Activated CD8-positive, alpha-beta memory T cell treated with anti-CD3 and anti-CD28 coated beads for 36 hours (primary cell): ENCODE measurements around the gene IL1RL1. TPM values are rescaled to one million over a fixed set of nuclear protein-coding genes. Genes with fewer than 3 reads are reported as not detected.

Experiments
- CTCF ChIA-PET: fragments of 350-600 bp; sonication (Branson Sonifier 250); formaldehyde crosslinking; loops from one replicate; lab custom pipeline; 2021; ENCODE audit warnings: antibody characterized with exemption; lab: Charles Lee
- POLR2A ChIA-PET: fragments of 350-600 bp; sonication (Branson Sonifier 250); formaldehyde crosslinking; loops from one replicate; lab custom pipeline; 2021; ENCODE audit warnings: antibody characterized with exemption; lab: Charles Lee
- total RNA-seq, 2 experiments: library from RNA; stranded (reverse); gene quantifications; one replicate each; pipeline ENCODE4 v1.2.3, GENCODE V29; 2021

Gene IL1RL1
- total RNA-seq = under 1 TPM; 0.25 to 0.48 TPM

DNA sequence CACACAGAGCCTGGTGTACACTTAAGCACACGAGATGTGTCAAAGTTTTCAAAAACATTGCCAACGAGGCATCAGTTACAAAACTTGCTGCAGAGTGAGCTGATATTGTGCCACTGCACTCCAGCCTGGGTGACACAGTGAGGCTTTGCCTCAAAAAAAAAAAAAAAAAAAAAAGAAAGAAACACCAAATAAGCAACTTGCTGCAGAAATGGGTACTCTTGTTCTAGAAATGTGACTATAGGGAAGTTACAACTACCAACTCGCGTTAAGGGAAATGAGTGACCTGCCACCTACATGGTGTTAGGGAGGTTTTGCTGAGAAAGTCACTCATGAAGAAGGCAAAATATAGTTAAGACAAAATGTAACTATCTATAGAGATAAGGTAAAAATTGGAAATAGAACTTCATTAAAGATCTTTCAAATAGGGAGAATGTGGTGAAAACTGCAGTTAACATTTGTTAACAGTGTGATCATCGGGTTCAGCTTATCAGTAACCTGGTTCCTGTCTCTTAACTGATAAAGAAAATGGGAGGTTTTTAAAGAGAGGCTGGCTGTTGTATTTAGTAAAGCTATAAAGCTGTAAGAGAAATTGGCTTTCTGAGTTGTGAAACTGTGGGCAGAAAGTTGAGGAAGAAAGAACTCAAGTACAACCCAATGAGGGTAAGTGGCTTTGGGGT, at the start of gene IL1RL1:
IL1RL1 (plus strand) TSS at position 600 of the 677 bp plus-strand sequence. CDS start 26,702 bp downstream, outside the sequence.
- POLR2A ChIA-PET = interaction anchor here (0.6 kb wide), 1 partner anchor 10 kb away, joined by 3 read pairs; no protein-coding TSS in a partner anchor

DNA sequence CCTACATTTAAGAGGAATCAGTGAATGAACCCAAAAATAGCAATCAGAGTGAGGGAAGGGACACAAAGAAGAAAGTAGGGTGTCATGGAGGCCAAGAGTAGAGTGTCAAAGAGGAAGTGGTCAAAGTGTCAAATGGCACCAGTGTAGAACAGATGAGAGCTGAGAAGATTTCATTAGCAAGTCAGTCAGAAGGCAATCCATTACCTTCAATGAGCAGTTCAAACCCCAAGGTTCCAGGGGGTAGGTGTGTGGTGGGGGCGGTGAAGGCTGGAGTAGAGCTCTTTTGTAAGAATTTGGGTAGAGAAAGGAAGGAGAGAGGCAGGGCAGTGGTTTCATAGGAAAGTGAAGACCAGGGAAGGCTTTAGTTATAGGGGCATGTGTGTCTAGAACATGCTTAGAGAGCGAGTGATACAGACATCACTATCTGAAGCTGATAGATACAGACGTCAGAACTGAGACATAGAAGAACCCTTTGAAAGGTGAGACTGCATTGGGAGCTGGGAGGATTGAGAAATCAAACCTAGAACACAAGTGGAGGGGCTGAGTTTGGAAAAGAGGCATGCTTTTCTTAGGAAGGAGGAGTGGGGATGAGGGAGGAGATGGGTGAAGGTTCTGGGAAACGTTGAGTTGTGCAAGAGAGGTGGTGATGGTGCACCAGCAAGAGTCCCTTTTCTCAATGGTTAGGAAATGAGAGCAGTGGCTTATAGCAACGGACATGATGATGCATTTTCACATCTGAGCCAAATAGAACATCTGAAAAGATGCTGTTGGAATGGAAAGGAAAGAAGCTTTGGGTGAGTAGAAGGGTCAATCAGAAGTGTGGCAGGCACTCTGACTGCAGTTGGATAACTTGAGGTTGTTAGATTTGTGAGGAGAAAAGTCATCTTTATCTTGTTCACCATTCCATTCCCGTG, 48.9 kb upstream of the IL1RL1 start:
- ChIA-PET POLR2A (no interaction called here), CTCF (interaction anchor here (1.1 to 1.6 kb wide), 2 partner anchors 22 to 105 kb away, joined by 4 read pairs; no protein-coding TSS in a partner anchor)

More for the DNA sequence above, at the start of gene IL1RL1:
- CTCF ChIA-PET = interaction anchor here (0.7 kb wide), 1 partner anchor 292 kb away, joined by 5 read pairs; no protein-coding TSS in a partner anchor

DNA sequence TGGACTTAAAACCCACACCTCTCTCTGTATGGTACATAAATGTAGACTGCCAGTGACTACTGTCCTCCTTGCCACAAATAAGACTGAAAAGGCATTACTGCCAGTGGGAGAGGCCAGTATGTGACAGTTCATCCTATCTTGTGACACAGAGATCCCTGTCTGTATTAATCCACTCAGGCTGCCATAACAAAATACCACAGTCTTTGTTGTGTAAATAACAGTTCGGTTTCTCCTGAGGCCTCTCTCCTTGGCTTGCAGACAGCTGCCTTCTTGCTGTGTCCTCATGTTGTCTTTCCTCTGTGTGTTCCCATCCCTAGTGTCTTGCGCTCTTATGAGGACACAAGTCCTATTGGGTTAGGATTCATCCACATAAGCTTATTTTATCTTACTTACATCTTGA, 46.4 kb upstream of the IL1RL1 start:
- ChIA-PET POLR2A (no interaction called here), CTCF (no interaction called here)

DNA sequence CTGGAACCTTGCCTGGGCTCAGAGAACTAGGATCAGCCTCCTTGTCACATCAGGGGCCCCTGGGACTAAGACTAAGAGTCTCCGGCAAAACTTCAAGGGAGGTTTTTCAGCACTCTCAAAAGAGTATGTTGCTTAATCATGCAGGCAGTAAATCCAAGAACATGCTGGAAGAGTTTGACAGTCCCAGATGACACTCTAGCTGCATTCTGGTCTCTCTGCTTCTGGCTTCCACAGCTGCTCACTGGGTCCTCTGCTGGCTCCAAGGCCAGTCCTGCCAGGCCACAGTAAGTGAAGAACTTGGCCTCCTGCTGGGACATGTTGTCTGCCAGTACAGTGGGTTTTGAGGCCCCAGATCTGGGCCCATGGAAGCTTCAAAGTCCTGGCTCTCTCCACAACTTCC, 45.2 kb upstream of the IL1RL1 start:
- CTCF ChIA-PET = interaction anchor here (0.6 to 0.8 kb wide), 2 partner anchors 11 to 772 kb away, joined by 3 to 5 read pairs; no protein-coding TSS in a partner anchor
- POLR2A ChIA-PET = no interaction called here

DNA sequence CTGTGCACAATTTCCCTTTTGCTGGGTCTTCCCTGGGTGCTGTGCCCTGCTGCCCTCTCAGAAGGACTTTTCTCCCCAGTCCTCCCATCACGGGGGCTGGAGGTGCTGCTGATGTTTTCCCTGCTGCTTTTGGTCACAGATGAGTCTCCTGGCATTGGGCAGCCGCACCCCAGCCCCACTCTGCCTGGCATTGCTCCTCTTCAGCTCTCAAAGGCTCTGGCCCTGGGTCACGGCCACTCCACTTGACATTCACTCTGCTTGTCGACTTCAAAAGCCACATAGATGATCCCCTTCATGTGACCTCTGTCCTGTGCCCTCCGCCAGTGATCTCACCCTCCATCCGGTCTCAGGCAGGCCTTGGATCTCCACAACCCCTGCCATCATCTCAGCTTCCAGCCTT, 43.6 kb upstream of the IL1RL1 start:
- POLR2A ChIA-PET = no interaction called here
- CTCF ChIA-PET = interaction anchor here (1.1 kb wide), 1 partner anchor 270 kb away, joined by 3 read pairs; no protein-coding TSS in a partner anchor

DNA sequence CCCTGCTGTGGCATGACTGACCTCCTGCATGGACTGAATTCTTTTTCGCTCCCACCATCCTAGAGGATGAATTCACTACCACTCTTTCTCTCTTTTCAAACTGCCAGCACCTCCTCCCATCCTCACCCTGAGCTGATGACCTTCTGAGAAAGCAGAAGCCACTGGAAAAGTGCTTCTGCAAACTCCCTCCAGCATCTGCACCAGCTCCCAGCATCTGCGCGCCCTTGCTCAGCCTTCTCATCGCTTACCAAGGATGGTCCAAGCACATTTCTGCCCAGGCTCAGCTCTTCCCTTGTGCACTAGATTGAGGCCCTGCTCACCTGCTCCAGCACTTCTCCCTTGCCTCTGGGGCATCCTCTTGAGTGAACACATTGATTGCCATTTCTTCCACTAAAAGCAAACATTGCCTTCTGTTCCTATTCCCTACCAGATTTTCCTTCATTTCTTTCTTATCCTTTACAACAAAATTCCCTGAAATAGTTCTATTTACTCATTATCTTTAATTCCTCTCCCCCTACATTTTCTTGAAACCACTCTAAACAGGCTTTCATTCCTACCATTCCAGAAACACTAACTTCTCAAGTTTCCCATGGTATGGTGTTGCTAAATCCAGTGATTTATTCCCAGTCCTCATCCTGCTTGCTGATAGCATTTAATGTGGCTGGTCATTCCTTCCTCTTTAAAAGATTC, 42.7 kb upstream of the IL1RL1 start:
- ChIA-PET POLR2A (interaction anchor here (0.5 kb wide), 1 partner anchor 993 kb away, joined by 6 read pairs; no protein-coding TSS in a partner anchor), CTCF (no interaction called here)

DNA sequence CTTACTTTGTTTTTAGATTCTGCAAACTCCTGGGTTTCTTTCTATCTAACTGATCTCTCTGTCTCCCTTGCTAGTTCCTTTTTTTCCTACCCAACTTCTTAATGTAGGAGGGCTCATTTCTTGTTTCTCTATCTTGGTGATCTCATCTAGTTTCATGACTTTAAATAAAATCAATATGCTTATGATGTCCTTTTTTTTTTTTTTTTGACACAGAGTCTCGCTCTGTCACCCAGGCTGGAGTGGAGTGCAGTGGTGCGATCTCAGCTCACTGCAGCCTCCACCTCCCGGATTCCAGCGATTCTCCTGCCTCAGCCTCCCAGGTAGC, 42.2 kb upstream of the IL1RL1 start:
- ChIA-PET CTCF (no interaction called here), POLR2A (no interaction called here)

DNA sequence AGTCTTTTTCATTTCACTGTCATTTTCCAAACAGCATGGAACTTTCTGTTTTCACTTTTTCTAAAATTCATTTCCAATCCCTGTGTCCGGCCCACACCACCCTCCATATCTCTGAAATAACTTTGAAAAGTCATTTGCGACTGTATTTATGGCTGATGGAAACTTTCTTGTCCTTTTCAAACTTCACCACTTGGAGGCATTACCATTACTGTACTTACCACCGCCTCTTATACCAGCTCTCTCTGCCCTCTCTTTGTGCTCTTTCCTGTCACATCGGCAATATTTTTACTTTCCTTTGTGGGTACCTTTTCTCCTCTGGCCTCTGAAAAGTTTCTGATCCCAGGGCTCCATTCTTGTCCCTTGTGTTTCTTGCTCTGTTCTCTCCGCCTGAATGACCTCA, 39.5 kb upstream of the IL1RL1 start:
- POLR2A ChIA-PET = no interaction called here
- CTCF ChIA-PET = no interaction called here

DNA sequence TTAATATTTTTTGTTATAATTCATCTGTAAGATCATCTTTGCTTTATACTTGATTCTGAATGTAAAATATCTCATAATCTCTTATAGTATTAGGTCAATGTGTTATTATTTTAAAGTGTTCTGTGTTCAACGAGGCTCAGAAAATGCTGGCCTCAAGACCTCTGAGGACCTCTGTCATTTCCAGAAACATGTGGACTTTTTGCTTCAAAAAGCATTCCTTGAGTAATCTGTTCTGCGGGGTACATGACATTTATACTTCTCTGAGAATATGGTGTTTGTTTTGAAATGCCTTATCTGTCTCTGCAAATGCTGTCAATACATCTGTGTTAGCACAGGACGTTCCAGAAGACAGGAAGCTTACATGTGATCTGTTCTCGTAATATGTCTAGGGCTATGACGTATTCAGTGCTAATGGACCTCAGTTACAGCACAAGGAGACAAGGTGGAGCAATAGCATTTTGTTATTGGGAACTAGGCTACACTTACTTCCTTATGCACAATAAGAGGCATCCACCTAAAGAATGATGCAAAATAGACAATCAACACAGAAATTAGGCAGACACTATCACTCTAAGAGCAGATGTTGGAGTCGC, 37.6 kb upstream of the IL1RL1 start:
- ChIA-PET POLR2A (no interaction called here), CTCF (no interaction called here)

DNA sequence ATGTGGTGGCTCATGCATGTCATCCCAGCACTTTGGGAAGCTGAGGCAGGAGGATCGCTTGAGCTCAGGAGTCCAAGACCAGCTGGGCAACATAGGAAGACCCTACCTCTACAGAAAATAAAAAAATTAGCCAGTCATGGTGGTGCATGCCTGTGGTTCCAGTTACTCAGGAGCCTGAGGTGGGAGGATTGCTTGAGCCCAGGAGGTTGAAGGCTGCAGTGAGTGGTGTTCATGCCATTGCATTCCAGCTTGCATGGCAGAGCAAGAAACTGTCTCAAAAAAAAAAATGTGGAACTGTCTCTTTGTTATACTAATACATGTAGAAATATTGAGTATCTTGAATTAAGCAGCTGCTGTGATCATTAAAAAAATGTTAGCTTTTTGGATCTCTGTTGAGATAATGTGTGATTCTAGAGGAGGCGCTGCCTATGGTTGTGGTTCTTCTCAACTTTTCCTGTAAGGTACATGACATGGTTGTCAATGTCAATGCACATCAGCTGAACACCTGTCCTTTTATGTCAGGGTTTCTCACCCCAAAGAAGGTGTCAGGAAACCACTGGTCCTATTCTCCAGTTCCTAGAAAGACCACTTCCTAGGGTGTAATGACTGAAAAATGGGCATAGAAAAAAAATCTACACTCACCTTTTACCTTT, 34.7 kb upstream of the IL1RL1 start:
- ChIA-PET CTCF (interaction anchor here (0.9 to 2.4 kb wide), 4 partner anchors 10 to 115 kb away, joined by 3 to 7 read pairs (median 4); no protein-coding TSS in a partner anchor), POLR2A (no interaction called here)

DNA sequence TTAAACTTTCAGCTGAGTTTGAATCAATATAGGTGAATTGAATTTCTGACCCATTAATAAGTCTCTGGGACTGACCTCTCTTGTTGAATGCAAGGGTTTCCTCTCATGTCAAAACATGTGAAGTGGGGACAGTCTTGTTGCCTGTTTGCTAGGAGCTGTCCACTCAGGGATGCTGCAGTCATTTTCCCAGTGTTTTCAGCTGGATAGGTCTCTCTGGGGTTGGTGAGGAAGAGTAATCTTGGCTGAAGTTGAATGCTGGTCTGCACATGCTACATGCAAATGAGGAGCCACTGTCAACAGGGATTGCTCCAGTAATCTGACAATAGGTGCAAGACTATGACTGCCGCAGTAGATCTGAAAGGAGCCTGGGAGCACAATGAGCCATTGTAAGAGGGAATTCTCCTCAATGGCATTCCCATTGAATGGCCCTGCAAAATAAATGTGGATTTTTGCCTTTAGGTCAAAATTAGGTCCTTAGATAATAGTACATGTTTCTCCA, 34.1 kb upstream of the IL1RL1 start:
- ChIA-PET CTCF (interaction anchor here (0.9 to 1.4 kb wide), 3 partner anchors 11 to 114 kb away, joined by 3 to 4 read pairs (median 4); no protein-coding TSS in a partner anchor), POLR2A (no interaction called here)

DNA sequence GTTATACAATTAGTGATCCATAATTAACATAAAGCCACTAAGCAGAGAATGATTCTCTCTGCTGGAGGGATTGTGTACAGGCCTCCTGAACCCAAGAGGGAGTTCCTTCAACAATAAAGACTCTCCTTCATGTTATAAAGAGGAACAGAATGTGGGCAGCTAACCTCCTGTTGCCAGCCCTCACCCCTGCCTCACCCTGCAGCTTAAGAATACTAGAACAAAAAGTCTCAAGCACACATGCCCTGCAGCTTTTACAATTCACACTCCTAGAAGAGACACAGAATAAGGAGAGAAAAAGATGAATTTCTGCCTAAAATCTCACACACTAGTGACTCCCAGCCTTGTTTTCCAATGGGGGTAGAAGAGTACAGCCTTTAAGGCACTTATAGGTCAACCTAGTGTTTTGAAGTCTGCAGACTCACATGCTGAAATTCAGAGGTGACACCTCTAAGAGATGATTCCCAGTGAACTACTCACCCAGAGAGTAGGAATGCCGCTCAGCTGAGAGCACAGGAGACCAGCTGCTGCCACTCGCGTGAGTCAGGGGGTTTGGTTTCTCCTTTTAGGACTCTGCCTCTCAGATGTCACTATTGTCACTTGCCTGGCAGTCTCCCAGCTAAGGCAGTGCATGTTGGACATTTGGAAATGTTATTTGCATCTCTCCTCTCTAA, 32.5 kb upstream of the IL1RL1 start:
- CTCF ChIA-PET = no interaction called here
- POLR2A ChIA-PET = no interaction called here

DNA sequence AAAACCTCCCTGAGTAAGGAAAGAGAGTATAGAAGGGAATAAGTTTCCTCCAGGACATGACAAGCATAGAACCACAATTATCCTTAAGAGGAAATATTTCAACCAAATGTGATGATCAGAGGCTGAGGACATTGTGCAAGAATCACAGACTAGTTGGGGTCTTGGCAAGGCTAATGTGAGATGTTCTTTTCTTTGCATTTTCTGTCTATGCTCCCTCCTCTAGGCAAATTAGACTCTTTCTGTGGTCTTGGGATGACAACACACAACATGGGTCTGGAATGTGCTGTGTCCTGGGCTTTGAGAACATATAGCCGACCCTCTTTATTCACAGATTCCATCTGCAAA, 32.0 kb upstream of the IL1RL1 start:
- ChIA-PET CTCF (no interaction called here), POLR2A (no interaction called here)

DNA sequence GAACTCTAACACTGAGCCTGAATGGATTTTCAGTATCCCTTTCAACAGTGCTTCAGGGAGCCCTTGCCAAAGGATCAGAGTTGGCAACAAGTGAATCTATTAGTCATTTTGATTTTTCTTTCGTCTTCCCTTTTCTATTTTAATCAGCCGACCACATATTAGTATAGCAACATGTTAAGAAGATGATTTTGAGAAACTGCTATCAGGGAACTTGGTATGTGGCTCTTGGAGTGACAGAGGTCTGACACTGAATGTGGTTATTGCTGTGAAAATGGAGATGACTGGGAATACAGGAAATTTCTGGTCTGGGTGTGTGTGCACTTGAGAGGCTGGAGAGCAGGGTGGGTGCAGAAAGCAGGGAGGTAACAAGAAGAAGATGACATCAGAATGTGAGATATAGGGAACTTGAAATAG, 28.7 kb upstream of the IL1RL1 start:
- POLR2A ChIA-PET = no interaction called here

DNA sequence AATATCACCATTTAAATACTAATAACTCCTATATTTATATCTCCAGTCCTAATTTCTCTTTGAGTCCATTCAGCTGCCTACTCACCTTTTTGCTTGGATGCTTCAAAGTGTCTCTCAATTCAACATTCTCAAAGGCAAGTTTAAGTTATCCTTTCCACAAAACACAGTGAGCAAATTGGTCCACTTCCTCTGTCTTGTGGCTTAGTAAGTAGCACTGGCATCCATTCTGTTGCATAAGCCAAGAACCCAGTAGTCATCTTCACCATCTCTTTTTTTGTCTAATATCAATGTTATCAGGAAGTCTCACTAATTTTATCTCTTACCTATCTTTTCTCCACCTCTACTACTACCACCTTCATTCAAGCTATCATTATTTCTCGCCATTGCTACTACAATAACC, 27.4 kb upstream of the IL1RL1 start:
- CTCF ChIA-PET = interaction anchor here (1.2 kb wide), 1 partner anchor 22 kb away, joined by 3 read pairs; no protein-coding TSS in a partner anchor
- POLR2A ChIA-PET = no interaction called here

More for the DNA sequence above, 28.7 kb upstream of the IL1RL1 start:
- CTCF ChIA-PET = interaction anchor here (0.6 kb wide), 1 partner anchor 74 kb away, joined by 3 read pairs; no protein-coding TSS in a partner anchor

DNA sequence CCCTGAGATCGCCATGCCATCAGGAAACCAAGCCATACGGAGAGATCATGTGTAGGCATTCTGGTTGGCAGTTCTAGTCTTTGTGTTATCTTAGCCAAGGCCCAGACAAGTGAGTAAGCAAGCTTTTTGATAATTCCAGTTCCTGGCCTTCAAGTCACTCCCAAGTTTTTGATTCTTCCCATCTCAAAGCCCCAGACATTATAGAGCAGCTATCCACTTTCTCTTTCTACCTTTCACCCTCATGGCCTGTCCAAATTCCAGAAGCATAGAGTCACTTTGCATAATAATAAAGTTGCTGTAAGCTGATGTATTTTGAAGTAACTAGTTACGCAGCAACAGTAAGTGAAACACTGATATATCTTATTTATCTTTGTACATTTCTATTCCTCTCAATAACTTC, 26.8 kb upstream of the IL1RL1 start:
- ChIA-PET POLR2A (no interaction called here), CTCF (interaction anchor here (1.2 kb wide), 1 partner anchor 9 kb away, joined by 3 read pairs; no protein-coding TSS in a partner anchor)

DNA sequence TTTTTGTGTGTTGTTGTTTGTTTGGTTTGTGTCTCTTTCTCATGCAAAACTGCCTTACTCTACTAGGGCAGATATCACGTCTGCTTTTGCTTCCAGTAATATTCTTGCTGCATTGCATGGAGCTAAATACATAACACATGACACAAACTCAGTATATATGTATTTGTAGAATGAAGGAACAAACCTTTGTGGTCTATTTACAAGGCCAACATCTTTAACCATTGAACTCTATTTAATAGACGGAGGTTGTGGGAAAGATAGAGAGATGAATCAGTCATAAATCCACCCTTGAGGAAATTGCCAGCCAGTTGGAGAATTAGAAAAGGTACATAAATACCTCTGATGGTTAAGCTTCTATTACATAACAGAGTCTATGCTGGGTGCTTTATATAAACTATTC, 26.0 kb upstream of the IL1RL1 start:
- CTCF ChIA-PET = interaction anchor here (1.2 kb wide), 1 partner anchor 10 kb away, joined by 3 read pairs; no protein-coding TSS in a partner anchor

DNA sequence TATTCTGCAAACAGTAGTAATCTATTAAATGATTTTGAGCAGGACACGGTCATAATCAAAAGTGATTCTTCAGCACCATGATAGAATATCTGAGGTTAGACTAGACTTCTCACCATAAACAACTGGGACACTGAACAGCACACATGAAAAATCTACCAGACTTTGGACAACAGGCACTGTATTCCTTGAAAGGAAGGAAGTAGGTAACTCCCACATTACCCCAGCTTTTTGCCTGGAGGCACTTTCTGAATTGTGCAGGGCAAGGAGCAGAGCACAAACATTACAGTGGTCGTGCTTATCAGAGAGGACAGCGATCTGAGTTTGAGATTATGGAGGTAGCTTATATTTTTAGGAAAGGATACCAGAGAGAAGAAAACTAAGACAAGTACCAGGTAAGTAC, 25.3 kb upstream of the IL1RL1 start:
- ChIA-PET CTCF (interaction anchor here (1.0 kb wide), 1 partner anchor 70 kb away, joined by 4 read pairs; the partner anchor contains the start of gene IL18R1), POLR2A (no interaction called here)

More for the DNA sequence above, 26.0 kb upstream of the IL1RL1 start:
- POLR2A ChIA-PET = no interaction called here
